ENCODE data around the gene THOP1. TPM values are rescaled to one million over a fixed set of nuclear protein-coding genes. Genes with fewer than 3 reads are reported as not detected.

THOP1 gene
- total RNA-seq, 4 donors from 2014 or later = 57.8 to 88.6 (median 74.7) TPM

GRCh38 chr19:2827022-2827421 lies 41.7 kb downstream of the THOP1 start:
- Histone ChIP-seq H3K27ac (no peak overlapping the region), H3K4me3 (no peak overlapping the region), H3K36me3 (peaks cover 0 to 58% (median 0%) of the 10 kb centered on the region in 3 donors), H3K9me3 (peaks cover 0 to 23% (median 14%) of the 10 kb centered on the region in 3 donors), H3K4me1 (no peaks in the 10 kb centered on the region), H3K27me3 (no peaks in the 10 kb centered on the region)
- DNase-seq = no peak
- WGBS, 2 donors = 93 to 100% methylated on average over 1 to 2 of the region's 2 CpGs
- TF ChIP-seq CTCF (IDR thresholded peaks at IDR 0.05) (no peak), POLR2A (IDR thresholded peaks at IDR 0.05) (no peak)
- intact Hi-C loops (cut with DNase I) = no loop called here

- TF ChIP-seq POLR2A (IDR thresholded peaks at IDR 0.05) (no peak), CTCF (IDR thresholded peaks at IDR 0.05) (no peak)
- WGBS, 2 donors = 73 to 94% methylated on average over 11 to 13 of the region's 13 CpGs
- Histone ChIP-seq H3K4me3 (no peak overlapping the region), H3K9me3 (peaks cover under 1 to 33% (median 23%) of the 10 kb centered on the region in 3 donors), H3K4me1 (no peaks in the 10 kb centered on the region), H3K36me3 (peaks cover 0 to 64% (median under 1%) of the 10 kb centered on the region in 3 donors), H3K27ac (no peak overlapping the region), H3K27me3 (no peaks in the 10 kb centered on the region)
- DNase-seq = no peak
- intact Hi-C loops (cut with DNase I) = no loop called here
Observed at GRCh38 chr19:2827840-2828489, 42.7 kb downstream of the THOP1 start.

GRCh38 chr19:2834294-2834871 lies 49.1 kb downstream of the THOP1 start:
- intact Hi-C loops (cut with DNase I) = no loop called here

GRCh38 chr19:2837430-2837829 lies 52.1 kb downstream of the THOP1 start:
- Histone ChIP-seq H3K36me3 (peaks cover 5 to 44% (median 7%) of the 10 kb centered on the region in 3 donors), H3K27me3 (no peaks in the 10 kb centered on the region), H3K4me3 (no peak overlapping the region), H3K9me3 (peaks cover 9 to 63% (median 49%) of the 10 kb centered on the region in 3 donors), H3K27ac (no peak overlapping the region), H3K4me1 (peaks cover 0 to 14% (median 4%) of the 10 kb centered on the region in 3 donors)
- 83 to 86% methylated on average over 1 to 4 of the region's 4 CpGs for WGBS, 2 donors
- DNase-seq = no peak
- intact Hi-C loops (cut with DNase I) = no loop called here
- TF ChIP-seq CTCF (IDR thresholded peaks at IDR 0.05) (no peak), POLR2A (IDR thresholded peaks at IDR 0.05) (no peak)

More at GRCh38 chr19:2834294-2834871, 49.1 kb downstream of the THOP1 start:
- Histone ChIP-seq H3K36me3 (peaks cover 5 to 62% (median 7%) of the 10 kb centered on the region in 3 donors), H3K4me1 (no peaks in the 10 kb centered on the region), H3K27me3 (no peaks in the 10 kb centered on the region), H3K9me3 (peaks cover 9 to 90% (median 67%) of the 10 kb centered on the region in 3 donors), H3K27ac (no peak overlapping the region), H3K4me3 (no peak overlapping the region)
- WGBS, 2 donors = 93 to 97% methylated on average over 13 to 15 of the region's 19 CpGs
- no peak for DNase-seq
- no peak for TF ChIP-seq CTCF (IDR thresholded peaks at IDR 0.05)
- TF ChIP-seq POLR2A (IDR thresholded peaks at IDR 0.05) = no peak

All from esophagus squamous epithelium (tissue), 5 donors.